C4-2B (cell line): ENCODE results near the gene ERICH6B.

Experiments used
- ZFX ChIP-seq: fragments of 450-650 bp; IDR thresholded peaks from 2 replicates; pipeline ENCODE4 v1.6.1; 2017
- TF ChIP-seq, protein P1 (sequence below): fragments of 450-650 bp; conservative IDR thresholded peaks from 2 replicates; pipeline ENCODE4 v1.5.1; 2017; ENCODE audit warnings: mild to moderate bottlenecking

DNA sequence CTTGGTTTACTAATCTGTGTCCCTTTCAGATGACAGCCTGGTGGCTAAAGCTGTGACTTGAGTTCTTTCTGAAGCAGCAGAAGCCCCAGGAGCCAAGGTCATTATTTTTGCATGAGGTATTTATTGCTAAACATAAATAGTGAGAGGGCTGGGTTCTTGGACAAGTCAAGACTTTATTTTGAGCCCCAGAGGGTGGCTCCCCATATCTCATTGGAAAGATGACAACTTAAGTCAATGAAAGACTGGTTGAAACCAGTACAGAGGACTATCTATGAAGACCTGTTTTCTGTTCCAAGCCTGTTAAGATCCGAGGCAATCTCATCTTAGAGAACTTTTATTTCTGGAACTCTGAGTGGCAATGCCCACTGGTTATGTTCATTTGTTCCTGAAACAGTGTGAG, 14.4 kb upstream of the ERICH6B start:
- TF ChIP-seq, protein P1, sequence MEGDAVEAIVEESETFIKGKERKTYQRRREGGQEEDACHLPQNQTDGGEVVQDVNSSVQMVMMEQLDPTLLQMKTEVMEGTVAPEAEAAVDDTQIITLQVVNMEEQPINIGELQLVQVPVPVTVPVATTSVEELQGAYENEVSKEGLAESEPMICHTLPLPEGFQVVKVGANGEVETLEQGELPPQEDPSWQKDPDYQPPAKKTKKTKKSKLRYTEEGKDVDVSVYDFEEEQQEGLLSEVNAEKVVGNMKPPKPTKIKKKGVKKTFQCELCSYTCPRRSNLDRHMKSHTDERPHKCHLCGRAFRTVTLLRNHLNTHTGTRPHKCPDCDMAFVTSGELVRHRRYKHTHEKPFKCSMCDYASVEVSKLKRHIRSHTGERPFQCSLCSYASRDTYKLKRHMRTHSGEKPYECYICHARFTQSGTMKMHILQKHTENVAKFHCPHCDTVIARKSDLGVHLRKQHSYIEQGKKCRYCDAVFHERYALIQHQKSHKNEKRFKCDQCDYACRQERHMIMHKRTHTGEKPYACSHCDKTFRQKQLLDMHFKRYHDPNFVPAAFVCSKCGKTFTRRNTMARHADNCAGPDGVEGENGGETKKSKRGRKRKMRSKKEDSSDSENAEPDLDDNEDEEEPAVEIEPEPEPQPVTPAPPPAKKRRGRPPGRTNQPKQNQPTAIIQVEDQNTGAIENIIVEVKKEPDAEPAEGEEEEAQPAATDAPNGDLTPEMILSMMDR = no peak
- TF ChIP-seq ZFX = no peak
